AG10803 (cell line): ENCODE data around the gene VPS37B.

Experiments used
- DNase-seq: peaks from one replicate; pipeline ENCODE4 v3.0.0; 2010; ENCODE audit warnings: low read depth
- H3K4me3 ChIP-seq: 2 replicates; pipeline ENCODE4 v1.5.1; 2011; ENCODE audit warnings: mild to moderate bottlenecking, low read length, control low read depth
- TF ChIP-seq, protein P1 (sequence below): conservative IDR thresholded peaks from 2 replicates; pipeline ENCODE4 v1.5.1; 2011; ENCODE audit warnings: mild to moderate bottlenecking, low read length, control low read depth, inconsistent platforms

VPS37B gene

DNA sequence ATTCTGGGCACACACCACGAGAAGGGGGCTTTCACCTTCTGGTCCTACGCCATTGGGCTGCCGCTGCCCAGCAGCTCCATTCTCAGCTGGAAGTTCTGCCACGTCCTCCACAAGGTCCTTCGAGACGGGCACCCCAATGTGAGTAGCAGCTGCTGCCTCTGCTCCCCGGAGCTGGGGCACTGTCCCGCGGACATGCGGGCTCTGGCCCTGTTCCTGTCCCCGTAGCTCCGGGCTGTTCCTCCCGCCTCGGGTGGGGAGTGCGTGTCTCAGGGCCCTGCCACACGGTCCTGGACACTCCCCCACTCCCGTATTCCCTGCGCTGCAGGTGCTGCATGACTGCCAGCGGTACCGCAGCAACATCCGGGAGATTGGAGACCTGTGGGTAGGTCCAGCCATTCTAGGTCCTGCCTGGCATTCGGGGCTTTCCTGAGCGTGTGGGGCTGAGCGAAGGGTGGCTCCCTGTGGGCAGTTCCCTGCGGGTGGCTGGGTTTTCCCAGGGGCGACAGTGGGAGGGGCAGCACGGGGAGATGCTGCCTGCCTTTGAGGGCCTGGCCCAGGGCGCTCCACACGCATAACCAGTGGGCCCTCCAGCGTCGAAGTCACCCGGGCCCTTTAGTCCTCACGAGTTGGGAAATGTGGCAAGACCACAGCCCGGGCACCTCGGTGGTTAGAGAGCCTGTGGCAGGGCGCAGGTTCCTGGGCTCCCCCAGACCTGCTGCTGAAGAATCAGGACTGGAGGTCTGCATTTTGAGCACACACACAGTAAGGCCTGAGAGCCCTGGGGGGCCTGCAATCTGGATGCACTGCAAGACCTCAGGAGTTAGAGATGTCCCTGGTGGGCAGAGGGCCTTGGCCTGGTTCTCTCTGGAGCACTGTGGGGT is 47.2 kb downstream of the VPS37B start:
- H3K4me3 ChIP-seq: no peak overlapping the region
- TF ChIP-seq, protein P1, sequence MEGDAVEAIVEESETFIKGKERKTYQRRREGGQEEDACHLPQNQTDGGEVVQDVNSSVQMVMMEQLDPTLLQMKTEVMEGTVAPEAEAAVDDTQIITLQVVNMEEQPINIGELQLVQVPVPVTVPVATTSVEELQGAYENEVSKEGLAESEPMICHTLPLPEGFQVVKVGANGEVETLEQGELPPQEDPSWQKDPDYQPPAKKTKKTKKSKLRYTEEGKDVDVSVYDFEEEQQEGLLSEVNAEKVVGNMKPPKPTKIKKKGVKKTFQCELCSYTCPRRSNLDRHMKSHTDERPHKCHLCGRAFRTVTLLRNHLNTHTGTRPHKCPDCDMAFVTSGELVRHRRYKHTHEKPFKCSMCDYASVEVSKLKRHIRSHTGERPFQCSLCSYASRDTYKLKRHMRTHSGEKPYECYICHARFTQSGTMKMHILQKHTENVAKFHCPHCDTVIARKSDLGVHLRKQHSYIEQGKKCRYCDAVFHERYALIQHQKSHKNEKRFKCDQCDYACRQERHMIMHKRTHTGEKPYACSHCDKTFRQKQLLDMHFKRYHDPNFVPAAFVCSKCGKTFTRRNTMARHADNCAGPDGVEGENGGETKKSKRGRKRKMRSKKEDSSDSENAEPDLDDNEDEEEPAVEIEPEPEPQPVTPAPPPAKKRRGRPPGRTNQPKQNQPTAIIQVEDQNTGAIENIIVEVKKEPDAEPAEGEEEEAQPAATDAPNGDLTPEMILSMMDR: no peak
- no peak for DNase-seq

DNA sequence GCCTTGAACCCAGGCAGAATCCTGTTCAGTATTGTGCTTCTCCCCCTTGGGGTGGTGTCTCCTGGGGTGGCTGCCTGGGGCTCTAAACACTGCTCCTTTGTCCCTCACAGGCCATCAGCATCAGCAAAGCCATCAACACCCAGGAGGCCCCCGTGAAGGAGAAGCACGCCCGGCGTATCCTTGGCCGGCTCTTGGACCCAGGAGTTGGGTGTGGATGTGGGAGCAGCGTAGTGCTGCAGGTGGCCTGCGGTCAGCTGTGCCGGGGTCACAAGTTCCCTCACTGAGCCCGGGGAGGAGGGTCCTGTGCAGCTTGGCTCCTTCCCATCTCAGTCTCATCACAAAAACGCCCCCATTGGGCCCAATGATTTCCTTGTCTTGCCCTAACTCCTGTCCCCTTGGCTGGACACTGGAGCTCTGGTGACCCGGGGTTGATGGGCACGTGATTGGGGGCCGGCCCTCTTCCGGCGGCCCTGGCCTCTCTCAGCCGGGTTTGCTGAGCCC is 48.0 kb downstream of the VPS37B start:
- TF ChIP-seq, protein P1: no peak
- H3K4me3 ChIP-seq: no peak overlapping the region
- no peak for DNase-seq

DNA sequence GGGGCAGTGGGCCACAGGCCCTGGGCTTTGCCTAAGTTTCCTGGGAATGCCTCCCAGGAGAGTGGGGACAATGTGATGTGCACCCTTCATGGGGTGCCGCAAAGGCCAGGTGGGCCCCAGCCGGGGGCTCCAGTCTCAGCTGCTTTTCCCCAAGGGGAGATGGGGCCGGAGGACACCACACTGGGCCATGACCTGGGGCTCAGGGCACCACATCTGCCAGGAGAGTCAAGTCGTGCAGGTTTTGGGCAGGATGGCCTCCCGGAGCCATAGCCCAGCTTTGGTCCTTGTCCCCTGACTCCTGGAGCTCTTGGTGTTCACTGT is 48.4 kb downstream of the VPS37B start:
- no peak overlapping the region for H3K4me3 ChIP-seq
- DNase-seq: no peak
- TF ChIP-seq, protein P1: no peak

DNA sequence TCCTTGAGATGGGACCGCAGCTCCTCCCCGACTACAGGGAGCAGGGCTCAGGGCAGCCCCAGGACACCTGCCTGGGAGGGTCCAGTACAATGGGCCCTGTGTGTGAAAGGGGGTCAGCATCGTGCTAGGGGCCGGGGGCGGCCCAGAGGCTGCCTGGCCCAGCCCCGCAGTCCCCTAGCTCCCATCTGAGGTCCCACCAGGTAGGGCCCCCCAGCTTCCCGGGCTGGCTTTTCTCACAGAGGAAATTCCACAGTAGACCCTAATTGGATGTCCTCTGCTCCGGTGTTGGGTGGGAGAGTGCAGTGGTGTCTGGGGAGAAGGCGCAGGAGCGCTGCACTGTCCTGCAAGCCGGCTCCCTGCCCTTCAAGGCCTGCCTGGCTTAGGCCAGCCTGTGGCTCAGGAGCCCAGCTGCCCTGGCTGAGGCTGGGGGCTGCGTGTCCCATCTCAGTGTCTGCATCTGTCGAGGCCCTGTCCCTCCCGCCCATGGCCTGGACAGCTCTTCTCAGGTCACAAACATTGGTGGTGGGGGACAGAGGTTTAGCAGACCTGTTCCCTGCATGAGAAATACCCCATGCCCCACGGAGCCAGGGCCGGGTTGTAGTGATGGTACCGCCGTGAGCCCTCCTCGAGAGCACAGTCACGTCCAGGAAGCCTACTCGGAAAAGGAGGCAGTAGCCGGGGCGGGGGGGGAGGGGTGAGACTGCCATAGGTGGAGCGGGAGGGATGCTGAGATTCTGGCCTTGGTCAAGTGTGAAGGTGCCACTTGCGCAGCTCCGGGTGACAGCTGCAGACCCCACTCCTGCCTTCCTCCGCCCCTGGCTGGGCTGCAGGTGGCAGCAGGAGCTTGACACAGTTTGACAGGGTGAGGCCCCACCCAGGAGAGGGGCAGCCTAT is 49.1 kb downstream of the VPS37B start:
- H3K4me3 ChIP-seq: no peak overlapping the region
- TF ChIP-seq, protein P1: no peak
- DNase-seq: no peak

DNA sequence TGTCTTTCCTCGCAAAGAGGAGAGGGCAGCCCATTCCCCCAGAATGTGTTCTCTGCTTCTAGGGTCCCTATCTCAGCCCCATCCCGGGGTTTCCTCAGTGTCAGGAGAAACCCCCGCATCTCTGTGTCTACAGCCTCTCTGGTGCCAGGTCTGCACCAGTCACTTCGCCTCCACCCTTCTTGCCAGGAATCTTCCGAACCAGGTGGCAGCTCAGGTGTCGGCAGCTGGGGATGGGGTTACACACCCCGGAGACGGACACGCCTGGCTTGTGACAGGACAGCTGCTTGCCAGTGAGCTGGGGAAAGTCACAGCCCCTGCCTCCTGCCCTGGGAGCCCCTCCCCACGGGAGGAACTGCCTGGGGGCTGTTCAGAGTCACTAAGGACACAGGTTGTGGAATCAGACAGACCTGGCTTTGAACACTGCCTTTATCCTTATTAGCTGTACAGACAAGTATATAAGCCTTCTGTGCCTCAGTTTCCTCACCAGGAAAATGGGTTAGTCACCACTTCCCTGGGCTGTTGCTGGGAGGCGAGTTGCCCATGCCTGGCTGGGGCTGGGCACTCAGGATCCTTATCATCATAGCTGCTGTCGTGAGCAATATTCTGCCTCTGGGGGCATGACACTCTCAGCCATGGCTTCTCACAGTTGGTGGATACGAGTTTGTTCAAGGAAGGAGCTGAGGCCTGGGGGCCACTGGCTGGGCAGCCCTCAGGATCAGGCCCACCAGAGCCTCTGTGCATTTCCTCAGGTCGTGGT is 49.9 kb downstream of the VPS37B start:
- TF ChIP-seq, protein P1: no peak
- no peak for DNase-seq
- H3K4me3 ChIP-seq: no peak overlapping the region

DNA sequence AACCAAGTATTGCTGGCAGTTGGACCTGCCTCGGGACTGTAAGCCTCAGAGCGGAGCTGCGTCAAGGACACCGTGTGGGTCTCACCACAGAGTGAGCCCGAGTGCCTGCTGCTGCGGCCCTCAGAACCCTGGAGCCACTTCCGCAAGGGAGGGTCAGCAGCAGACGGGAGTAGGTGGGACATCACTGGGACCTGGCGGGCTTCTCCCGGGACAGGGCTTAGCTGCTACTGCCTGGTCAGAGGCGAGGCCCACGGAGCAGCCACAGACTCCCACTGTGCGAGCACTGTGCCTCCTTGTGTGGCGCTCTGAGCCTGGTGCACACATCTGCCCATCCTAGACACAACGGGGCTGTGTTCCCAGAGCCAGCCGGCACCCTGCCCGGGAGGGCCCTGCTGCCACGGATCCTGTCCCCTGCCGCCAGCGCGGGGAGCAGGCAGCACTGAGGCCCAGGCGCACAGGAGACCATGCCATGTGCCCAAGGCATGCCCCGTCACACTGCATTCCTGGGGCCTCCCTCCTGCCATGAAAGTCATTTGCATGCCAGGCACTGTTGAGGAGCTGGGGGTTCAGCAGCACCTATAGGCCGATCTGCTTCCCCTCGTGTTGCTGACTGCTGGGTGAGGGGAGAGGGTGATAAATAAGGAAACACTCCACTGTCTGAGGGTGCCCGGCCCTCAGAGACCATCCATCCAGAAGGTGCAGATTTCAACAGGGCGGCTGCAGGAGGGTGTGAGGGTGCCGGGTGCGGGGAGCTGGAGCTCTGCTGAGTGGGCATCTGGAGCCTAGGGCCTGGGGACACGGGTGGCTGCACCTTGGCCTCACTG is 50.7 kb downstream of the VPS37B start:
- TF ChIP-seq, protein P1: no peak
- DNase-seq: no peak

More for the DNA sequence above, 50.7 kb downstream of the VPS37B start:
- H3K4me3 ChIP-seq: no peak overlapping the region
